NCI-H146 treated with DMSO at 0.1 percent for 48 hours (cell line): ENCODE results near the gene FAM135A.
"Not testable (repeated sequence)": the region's sequence is repeated elsewhere in the genome, so short reads cannot be mapped to it uniquely, and the experiment has no call there.

Experiments used
- DNase-seq: peaks from one replicate; lab custom pipeline; 2025; ENCODE audit not compliant: unreplicated experiment; lab: John Stamatoyannopoulos, UW

Gene FAM135A

GRCh38 chr6:70396163-70396562 is 17.1 kb upstream of the FAM135A start:
- no peak for DNase-seq

- DNase-seq, result no peak
These were observed 16.2 kb upstream of the FAM135A start for GRCh38 chr6:70396796-70397729.

GRCh38 chr6:70398783-70399728 is 14.3 kb upstream of the FAM135A start:
- DNase-seq, result peak; percentile 55

- no peak for DNase-seq
These were observed 8.7 kb upstream of the FAM135A start for GRCh38 chr6:70404658-70405057.

GRCh38 chr6:70409216-70409615 is 4.1 kb upstream of the FAM135A start:
- DNase-seq, result no peak

- DNase-seq, result no peak
These were observed 1.6 kb upstream of the FAM135A start for GRCh38 chr6:70411542-70412251.

- DNase-seq, result no peak
These were observed 825 bp upstream of the FAM135A start for GRCh38 chr6:70412252-70413113.

- peak; percentile 35 for DNase-seq
These were observed 735 bp downstream of the FAM135A start for GRCh38 chr6:70413992-70414494.

- DNase-seq, result no peak
These were observed 1.5 kb downstream of the FAM135A start for GRCh38 chr6:70414813-70415212.

- DNase-seq, result no peak
These were observed 1.9 kb downstream of the FAM135A start for GRCh38 chr6:70415247-70415646.

GRCh38 chr6:70415660-70416059 is 2.4 kb downstream of the FAM135A start:
- no peak for DNase-seq

- DNase-seq, result no peak
These were observed 8.2 kb downstream of the FAM135A start for GRCh38 chr6:70421509-70421908.

GRCh38 chr6:70423189-70424134 is 10.2 kb downstream of the FAM135A start:
- no peak for DNase-seq

- DNase-seq, result no peak
These were observed 11.0 kb downstream of the FAM135A start for GRCh38 chr6:70424291-70424690.

GRCh38 chr6:70436320-70436719 is 23.0 kb downstream of the FAM135A start:
- DNase-seq, result no peak

GRCh38 chr6:70445001-70445400 is 31.7 kb downstream of the FAM135A start:
- no peak for DNase-seq

- DNase-seq, result not testable (repeated sequence)
These were observed 34.2 kb downstream of the FAM135A start for GRCh38 chr6:70447343-70448070.

GRCh38 chr6:70453899-70454298 is 40.6 kb downstream of the FAM135A start:
- not testable (repeated sequence) for DNase-seq
